IPS DF 4.7 (cell line): Measurements from ENCODE around the gene FBXW11.
"Not testable (repeated sequence)": the region's sequence is repeated elsewhere in the genome, so short reads cannot be mapped to it uniquely, and the experiment has no call there.

Source experiments
- DNase-seq: peaks from one replicate; pipeline ENCODE4 v3.0.0-alpha.2; 2013; ENCODE audit warnings: low spot score; ENCODE audit errors: extremely low read depth

The FBXW11 gene

DNA sequence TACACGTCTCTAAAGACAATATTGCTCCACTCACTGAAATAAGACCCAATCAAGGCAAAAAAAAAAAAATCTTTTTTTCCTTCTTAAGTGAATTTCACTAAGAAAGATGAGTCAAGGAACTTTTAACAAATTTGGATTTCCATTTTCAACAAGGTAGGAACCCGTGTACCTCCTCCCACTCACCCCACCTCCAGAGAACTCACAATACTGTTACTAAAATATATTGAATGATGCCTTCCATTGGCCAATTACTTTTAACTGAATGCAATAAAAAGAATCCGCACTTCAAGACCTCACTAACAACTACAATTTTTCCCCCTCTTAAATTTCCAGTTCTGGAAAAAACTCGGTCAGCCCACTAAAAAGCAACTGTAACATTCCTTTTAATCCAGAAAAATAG is 50.7 kb downstream of the FBXW11 start:
- no peak for DNase-seq

DNA sequence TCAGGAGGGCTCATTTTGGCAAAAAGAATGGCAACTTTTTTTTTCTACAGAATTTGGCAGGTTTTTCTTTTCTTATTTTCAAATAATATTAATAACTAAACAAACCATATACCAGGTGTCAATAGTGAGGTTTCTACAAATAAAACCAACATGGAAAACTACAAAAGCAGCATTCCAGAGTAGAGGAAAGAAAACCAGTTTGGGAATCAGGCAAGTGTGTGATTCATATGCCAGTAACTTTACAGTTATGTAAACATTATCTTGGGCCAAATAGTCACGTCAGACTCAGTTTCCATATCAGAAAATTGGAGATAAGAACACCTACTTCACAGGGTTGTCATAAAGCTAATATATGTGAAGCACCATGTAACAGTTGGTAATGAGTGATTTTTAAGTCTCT is 51.7 kb downstream of the FBXW11 start:
- DNase-seq: no peak

DNA sequence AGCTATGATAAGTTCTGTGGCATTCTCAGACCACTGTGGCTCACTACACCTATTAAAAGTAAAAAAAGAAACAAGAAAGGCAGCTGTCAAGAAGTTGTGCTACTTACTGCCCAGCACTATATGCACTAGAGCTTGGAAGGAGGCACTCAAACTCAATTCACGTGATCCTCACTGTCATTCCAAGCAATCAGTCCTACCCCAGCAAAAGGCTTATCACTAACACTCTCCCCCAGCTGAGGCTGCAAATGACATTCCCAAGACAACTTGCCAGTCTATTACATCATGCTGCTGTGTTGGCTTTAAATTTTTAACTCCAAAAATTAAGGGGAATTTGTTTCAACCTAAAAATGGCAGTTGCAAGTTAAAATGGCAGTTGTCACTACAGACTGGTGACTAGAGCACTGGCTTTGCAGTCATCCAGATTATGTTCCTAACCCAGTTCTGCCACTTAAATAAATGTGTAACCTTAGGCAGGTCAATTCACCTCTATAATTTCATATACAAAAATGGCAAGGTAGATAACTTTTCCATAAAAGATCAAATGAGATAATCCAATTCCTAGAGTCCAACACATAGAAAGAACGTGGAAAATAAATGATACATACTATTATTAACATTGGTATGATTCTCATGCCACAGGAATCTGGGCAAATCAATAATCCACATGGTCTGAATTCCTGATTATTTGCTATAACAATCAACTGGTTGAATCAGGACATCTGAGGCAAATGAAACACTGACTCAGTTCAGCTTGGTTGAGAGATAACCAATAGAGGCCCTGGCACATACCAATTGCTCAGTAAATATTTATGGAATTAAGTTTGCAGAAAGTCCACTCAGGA is 52.4 kb downstream of the FBXW11 start:
- no peak for DNase-seq

DNA sequence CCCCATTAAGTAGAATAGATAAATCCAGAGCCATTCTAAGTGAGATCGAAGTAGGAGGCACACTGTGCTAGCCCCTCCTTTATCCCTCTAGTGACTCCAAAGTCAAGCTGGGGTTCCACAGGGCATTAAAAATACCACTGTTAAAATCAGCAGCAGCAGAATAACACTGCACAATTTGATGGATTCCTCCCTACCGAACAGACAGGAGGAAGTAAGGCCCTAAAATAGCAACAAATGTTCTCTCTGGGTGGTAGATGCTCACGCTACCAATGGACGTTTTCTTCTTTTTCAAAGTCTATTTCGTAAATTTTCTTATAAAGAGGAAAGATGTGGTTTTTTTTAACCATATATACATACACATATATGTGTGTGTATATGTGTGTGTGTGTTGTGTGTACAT is 54.4 kb downstream of the FBXW11 start:
- DNase-seq: no peak

DNA sequence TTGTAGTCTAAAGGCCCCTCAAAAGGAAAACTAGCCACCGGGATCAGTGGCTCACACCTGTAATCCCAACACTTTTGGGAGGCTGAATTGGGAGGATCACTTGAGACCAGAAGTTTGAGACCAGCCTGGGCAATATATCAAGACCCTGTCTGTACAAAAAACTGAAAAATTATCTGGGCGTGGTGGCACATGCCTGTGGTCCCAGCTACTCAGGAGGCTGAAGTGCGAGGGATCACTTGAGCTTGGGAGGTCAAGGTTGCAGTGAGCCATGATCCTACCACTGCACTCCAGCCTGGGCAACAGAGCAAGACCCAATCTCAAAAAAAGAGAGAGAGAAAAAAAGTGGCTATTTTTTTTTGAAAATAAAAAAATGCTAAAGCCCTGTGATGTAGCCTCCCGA is 55.2 kb downstream of the FBXW11 start:
- no peak for DNase-seq

DNA sequence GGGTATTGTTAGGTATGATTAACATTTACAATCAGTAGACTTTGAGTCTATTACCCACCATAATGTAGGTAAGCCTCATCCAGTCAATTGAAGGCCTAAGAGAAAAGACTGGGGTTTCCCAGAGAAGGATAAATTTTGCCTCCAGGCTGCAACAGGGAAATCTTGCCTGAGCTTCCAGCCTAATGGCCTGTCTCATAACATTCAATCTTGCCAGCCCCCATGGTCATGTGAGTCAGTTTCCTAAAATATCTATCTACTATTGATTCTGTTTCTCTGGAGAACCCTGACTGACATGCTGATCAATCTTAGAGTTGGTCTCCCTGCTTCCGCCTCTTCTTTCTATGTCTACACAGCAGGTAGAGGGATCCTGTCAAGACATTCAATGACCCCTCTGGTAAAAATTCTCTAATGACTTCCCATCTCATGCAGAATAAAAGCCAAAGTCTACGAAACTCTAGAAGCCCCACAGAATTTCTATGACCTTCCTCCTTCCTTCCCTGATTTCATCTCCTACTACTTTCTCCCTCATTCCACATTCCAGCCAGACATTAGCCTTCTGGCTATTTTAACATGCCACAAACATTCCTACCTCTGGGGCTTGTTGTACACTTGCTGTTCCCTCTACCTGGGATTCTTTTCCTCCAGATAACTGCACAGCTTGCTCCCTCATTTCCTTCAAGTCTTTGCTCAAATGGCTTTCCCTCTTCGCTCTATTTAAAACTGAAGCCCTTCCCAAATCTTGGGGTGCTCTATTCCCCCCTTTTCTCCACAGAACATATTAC is 60.2 kb downstream of the FBXW11 start:
- no peak for DNase-seq

DNA sequence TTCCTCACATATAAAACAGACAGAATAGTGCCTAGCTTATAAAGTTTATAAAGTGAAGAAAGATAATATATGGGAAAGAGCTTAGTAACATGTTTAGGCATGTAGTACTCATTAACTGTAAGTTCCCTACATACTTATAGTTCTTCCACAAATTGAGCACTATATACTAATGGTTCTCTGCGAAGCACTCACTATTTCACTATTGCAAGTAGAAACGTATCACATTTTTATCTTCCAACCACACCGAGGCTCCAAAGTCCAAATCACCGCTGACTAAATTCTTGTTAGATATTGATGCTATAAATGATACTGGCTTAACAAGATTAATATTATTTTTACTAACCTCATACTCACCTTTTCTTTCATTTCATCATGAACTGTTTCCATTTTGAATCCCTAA is 61.0 kb downstream of the FBXW11 start:
- no peak for DNase-seq

DNA sequence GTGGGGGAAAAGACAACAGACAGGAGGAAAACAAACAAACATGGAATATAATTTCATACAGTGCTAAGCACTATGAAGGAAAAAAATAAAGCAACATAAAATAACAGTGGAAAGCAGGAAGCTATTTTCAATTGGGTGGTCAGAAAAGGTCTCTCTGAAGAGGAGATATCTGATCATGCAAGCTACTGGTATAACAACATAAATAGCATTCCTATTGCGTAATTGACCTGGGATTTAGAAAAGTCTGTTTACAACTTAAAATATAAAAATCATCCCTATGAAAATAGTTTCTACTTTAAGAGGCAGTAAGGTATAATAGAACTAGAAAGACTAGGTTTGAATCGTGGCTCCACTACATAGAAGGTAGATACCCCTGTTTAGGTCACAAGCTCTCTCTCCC is 61.4 kb downstream of the FBXW11 start:
- no peak for DNase-seq

DNA sequence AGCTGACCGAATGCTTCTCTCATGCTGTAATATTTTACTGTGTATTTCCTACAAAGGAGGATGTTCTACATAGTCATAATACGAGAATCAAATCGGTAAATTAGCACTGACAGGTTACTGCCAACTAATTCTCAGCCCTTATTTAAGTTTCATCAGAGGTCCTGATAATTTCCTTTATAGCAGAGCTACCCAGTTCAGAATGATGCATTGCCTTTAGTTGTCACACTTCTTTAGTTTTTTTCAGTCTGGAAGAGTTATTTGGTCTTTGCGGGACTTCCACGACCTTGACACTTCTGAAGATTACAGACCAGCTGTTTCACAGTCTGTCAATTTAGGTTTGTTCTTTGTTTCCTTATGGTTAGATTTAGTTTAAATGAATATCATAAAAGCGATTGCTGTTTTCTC is 64.3 kb downstream of the FBXW11 start:
- not testable (repeated sequence) for DNase-seq

DNA sequence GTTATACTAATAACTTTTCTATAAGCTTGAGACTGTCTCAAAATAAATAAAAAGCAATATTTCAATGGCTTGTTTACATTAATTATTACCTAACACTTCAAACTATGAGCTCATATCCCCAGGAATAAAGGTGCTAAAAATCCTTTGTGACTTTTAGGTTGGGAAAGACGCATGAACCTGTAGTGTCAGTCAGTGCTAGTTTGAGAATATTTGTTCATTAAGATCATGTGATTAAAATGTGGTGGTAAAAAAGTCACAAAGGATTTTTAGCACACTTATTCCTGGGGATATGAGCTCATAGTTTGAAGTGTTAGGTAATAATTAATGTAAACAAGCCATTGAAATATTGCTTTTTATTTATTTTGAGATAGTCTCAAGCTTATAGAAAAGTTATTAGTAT is 64.8 kb downstream of the FBXW11 start:
- DNase-seq: not testable (repeated sequence)

DNA sequence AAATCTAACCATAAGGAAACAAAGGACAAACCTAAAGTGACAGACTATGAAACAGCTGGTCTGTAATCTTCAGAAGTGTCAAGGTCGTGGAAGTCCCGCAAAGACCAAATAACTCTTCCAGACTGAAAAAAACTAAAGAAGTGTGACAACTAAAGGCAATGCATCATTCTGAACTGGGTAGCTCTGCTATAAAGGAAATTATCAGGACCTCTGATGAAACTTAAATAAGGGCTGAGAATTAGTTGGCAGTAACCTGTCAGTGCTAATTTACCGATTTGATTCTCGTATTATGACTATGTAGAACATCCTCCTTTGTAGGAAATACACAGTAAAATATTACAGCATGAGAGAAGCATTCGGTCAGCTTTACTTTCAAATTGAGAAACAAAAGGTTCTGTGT is 65.2 kb downstream of the FBXW11 start:
- DNase-seq: not testable (repeated sequence)

DNA sequence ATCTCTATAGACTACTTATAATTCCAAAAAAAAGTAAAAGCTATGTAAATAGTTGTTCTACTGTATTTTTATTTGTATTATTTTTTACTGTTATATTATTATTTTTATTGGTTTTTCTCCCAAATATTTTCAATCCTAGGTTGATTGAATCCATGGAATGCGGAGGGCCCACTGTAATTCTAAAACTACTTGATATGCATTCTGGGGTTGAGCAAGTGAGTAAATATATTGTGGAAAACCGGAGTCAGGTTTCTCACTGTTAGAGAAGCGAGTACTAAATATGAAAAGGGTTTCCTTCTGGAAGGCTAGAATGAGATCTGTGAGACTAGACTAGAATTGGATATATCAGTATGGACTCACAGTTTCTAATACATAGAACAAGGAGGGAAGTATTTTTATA is 66.5 kb downstream of the FBXW11 start:
- no peak for DNase-seq

DNA sequence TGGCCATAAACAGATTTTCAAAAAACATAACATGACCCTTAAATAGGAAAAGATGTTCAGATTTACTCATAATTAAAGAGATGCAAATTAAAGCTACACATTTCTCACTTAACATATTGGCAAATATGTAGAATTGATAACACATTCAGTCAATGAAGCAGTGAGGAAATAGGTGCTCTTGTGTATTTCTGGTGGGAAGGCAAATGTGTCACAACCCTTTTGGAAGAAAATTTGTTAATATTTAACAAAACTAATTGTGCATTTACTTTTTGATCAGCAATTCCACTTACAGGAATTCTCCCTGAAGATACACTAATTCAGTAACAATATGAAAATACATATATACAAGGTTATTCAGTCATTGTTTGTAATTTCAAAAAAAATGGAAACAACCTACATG is 68.1 kb downstream of the FBXW11 start:
- DNase-seq: no peak

DNA sequence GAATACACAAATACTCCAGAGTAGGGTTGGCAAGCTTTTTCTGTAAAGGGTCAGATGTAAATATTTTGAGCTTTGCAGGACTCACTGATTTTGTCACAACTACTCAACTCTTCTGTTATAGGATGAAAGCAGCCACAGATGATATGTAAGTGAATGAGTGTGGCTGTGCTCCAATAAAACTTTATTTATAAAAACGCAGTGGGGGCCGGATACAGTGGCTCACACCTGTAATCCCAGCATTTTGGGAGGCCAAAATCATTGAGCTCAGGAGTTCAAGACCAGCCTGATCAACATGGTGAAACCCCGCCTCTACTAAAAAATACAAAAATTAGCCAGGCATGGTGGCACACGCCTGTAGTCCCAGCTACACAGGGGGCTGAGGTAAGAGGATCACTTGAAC is 69.1 kb downstream of the FBXW11 start:
- DNase-seq: no peak

DNA sequence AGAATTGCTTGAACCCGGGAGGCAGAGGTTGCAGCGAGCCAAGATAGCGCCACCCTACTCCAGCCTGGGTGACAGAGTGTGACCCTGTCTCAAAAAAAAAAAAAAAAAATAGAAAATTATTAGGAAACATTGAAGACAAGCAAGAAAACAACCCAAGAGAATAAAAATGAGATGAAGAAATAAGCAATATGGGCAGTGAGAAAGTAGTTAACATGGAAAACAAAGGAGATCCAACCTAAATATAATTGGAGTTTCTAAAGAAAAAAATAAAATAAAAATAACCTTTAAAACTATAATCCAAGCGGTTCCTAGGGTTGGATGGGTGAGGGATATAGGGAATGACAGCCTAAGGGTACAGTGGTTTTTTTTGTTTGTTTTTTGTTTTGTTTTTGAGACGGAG is 71.9 kb downstream of the FBXW11 start:
- no peak for DNase-seq

DNA sequence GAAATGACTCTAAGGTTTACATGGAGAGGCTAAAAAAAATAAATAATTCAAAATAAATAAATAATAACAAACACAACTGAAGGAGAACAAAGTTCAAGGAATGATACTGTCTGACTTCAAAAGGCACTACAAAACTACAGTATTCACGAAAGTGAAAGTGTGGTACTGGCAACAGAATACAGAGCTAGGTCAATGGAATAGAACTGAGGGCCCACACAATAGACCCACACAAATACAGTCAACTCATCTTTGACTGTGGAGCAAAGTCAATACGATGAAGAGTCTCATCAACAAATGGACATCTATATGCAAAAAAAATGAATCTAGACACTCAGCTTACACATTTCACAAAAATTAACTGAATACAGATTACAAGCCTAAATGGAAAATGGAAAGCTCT is 75.3 kb downstream of the FBXW11 start:
- DNase-seq: no peak

DNA sequence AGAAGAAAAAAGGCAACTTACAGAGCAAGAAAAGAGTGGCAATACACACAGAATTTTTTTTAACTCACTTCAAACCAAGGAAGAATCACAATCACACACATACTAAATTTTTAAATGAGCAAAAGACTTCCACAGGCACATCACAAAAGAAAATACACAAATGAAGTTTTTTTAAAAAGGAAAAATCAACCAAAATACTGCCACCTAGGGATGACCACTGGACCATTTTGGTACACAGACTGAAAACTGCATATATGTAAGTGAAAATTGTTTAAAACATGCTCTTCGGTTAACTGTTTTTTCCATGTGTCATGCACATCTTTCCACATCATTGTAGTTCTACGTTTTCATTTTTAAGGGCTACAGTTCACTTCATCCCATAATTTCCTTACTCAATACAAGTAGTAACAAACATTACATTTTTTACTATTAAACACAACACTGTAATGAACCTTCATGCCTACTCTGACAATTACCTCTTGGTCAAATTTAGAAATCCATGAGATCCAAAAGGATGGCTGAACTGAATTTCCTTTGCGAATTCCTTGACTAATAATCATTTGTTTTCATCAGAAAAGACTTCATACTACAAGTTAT is 79.0 kb downstream of the FBXW11 start:
- no peak for DNase-seq

DNA sequence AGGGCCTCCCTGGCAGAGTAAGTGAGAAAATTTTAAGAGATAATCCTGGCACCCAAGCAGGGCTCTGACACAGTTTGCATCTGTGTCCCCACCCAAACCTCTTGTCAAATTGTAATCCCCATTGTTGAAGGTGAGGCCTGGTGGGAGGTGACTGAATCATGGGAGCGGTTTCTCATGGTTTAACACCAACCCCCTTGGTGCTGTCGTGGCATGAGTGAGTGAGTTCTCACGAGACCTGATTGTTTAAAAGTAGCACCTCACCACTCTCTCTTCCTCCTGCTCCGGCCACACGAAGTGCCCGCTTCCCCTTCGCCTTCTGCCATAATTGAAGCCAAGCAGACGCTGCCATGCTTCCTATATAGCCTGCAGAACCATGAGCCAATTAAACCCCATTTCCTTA is 80.1 kb downstream of the FBXW11 start:
- DNase-seq: no peak

DNA sequence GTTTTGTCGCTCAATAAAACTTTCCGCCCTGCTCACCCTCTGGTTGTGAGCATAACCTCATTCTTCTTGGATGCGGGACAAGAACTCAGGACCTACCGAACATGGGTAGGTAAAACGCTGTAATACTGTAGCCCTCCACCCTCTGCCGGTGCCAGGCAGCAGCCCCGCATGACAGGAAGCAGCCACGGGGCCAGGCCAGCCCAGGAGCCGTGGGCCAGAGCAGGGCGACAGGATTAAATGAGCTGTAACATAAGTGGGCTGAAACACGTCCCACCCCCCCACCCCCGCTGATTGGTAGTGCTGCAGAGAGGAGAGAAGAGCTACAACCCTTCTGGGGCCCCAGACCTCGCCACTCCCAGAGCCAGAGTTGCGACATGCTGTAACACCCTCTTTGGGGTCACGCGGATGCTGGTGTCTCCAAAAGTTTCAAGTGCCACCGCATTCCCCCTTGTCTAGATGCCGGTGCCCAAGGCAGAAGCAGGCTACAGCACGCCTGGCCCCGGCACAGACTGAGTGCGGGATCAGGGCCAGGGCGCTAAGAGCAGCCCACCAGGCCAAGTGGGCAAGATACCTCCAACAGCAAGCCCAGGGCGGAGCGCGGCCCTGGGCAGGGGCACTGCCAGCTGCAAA is 81.8 kb downstream of the FBXW11 start:
- no peak for DNase-seq

DNA sequence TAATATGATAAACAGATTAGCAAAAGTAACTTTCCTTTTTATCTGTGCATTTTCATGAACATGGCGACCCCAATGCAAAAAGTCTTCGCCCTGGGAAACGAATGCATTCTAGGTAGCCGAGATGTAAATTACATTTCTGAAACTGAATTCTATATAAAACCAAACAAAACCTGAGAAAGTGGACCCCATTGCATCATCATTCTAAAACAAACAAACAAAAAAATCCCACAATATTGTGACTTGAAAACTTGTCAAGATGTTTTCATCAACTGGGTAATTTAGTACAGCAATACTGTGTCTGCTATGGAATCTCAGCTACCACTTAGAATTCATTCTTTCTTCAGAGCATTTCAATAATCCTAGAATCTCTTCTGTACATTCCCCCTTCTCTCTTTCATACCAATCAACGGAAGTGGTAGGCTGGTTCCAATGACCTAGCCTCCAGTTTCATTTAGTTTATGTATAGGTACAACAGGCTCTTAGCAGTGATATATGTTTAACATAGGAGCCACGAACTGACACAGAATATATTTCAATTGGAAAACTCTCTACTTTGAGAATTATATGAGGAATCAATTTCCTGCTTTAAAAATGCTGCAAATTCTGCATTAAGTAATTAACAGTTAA is 85.6 kb downstream of the FBXW11 start:
- no peak for DNase-seq

DNA sequence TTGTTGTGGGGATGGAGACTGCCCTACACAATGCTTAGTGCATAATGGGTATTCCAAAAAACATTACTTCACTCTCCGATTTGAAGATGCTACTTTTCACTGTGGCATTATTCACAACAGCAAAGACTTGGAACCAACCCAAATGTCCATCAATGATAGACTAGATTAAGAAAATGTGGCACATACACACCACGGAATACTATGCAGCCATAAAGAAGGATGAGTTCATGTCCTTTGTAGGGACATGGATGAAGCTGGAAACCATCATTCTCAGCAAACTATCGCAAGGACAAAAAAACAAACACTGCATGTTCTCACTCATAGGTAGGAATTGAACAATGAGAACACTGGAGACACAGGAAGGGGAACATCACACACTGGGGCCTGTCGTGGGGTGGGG is 90.7 kb downstream of the FBXW11 start:
- DNase-seq: not testable (repeated sequence)
